ENCODE data around the gene CYP4B1. TPM values are rescaled to one million over a fixed set of nuclear protein-coding genes. Genes with fewer than 3 reads are reported as not detected.
"Not testable (repeated sequence)": the region's sequence is repeated elsewhere in the genome, so short reads cannot be mapped to it uniquely, and the experiment has no call there.

The CYP4B1 gene
- polyA plus RNA-seq, 4 donors = 1.6 to 5.5 (median 2.0) TPM

GRCh38 chr1:46812996-46813857, 14.4 kb downstream of the CYP4B1 start:
- no peak for DNase-seq (ENCODE audit: low read depth in 4 of 4, low spot score in 3 of 4)

- no peak for DNase-seq (ENCODE audit: low read depth in 4 of 4, low spot score in 3 of 4)
Observed at GRCh38 chr1:46813858-46814396, 15.1 kb downstream of the CYP4B1 start.

- DNase-seq (ENCODE audit: low read depth in 4 of 4, low spot score in 3 of 4) = no peak
Observed at GRCh38 chr1:46815133-46815532, 16.3 kb downstream of the CYP4B1 start.

- DNase-seq (ENCODE audit: low read depth in 4 of 4, low spot score in 3 of 4) = no peak
Observed at GRCh38 chr1:46816930-46817329, 18.1 kb downstream of the CYP4B1 start.

GRCh38 chr1:46817814-46818213, 19.0 kb downstream of the CYP4B1 start:
- no peak for DNase-seq (ENCODE audit: low read depth in 4 of 4, low spot score in 3 of 4)

GRCh38 chr1:46818591-46818990, 19.7 kb downstream of the CYP4B1 start:
- DNase-seq (ENCODE audit: low read depth in 4 of 4, low spot score in 3 of 4) = no peak

- DNase-seq (ENCODE audit: low read depth in 4 of 4, low spot score in 3 of 4) = no peak
Observed at GRCh38 chr1:46819335-46819734, 20.5 kb downstream of the CYP4B1 start.

GRCh38 chr1:46820076-46820475, 21.2 kb downstream of the CYP4B1 start:
- no peak for DNase-seq (ENCODE audit: low read depth in 4 of 4, low spot score in 3 of 4)

GRCh38 chr1:46820560-46821060, 21.8 kb downstream of the CYP4B1 start:
- DNase-seq (ENCODE audit: low read depth in 4 of 4, low spot score in 3 of 4) = no peak

GRCh38 chr1:46822248-46822826, 23.5 kb downstream of the CYP4B1 start:
- no peak for DNase-seq (ENCODE audit: low read depth in 4 of 4, low spot score in 3 of 4)

GRCh38 chr1:46823151-46823550, 24.3 kb downstream of the CYP4B1 start:
- DNase-seq (ENCODE audit: low read depth in 4 of 4, low spot score in 3 of 4) = no peak

- DNase-seq (ENCODE audit: low read depth in 4 of 4, low spot score in 3 of 4) = not testable (repeated sequence)
Observed at GRCh38 chr1:46826892-46827291, 28.0 kb downstream of the CYP4B1 start.

- no peak for DNase-seq (ENCODE audit: low read depth in 4 of 4, low spot score in 3 of 4)
Observed at GRCh38 chr1:46830665-46831322, 31.9 kb downstream of the CYP4B1 start.

GRCh38 chr1:46835469-46835868, 36.6 kb downstream of the CYP4B1 start:
- not testable (repeated sequence) for DNase-seq (ENCODE audit: low read depth in 4 of 4, low spot score in 3 of 4)

- DNase-seq (ENCODE audit: low read depth in 4 of 4, low spot score in 3 of 4) = not testable (repeated sequence)
Observed at GRCh38 chr1:46846386-46846785, 47.5 kb downstream of the CYP4B1 start.

GRCh38 chr1:46857660-46858065, 58.8 kb downstream of the CYP4B1 start:
- DNase-seq (ENCODE audit: low read depth in 4 of 4, low spot score in 3 of 4) = not testable (repeated sequence)

- no peak for DNase-seq (ENCODE audit: low read depth in 4 of 4, low spot score in 3 of 4)
Observed at GRCh38 chr1:46862348-46862747, 63.5 kb downstream of the CYP4B1 start.

Data from left renal pelvis (tissue), 4 donors.